GM04504 (cell line): ENCODE results near the gene RCHY1.
A peak's percentile ranks its signal among the peaks of the same experiment; 100 is the strongest.
"Not testable (repeated sequence)": the region's sequence is repeated elsewhere in the genome, so short reads cannot be mapped to it uniquely, and the experiment has no call there.

Experiments
- DNase-seq: peaks from one replicate; pipeline ENCODE4 v3.0.0-alpha.2; 2012; ENCODE audit warnings: low read depth

Gene RCHY1

GRCh38 chr4:75514131-75514948, at the start of gene RCHY1, which contains the start of gene THAP6:
Gene RCHY1, minus strand, starts transcription at chr4:75514403. Its CDS starts 117 bp downstream, at chr4:75514286.
Gene THAP6, plus strand, starts transcription at chr4:75514473. Its CDS starts 980 bp downstream, at chr4:75515453.
- DNase-seq = peak; percentile 90

- DNase-seq = no peak
Observed at GRCh38 chr4:75561789-75562188, 47.6 kb upstream of the RCHY1 start.

- DNase-seq = no peak
Observed at GRCh38 chr4:75557696-75558095, 43.5 kb upstream of the RCHY1 start.

GRCh38 chr4:75555294-75556164, 41.3 kb upstream of the RCHY1 start, which contains the start of gene ODAPH:
Gene ODAPH, plus strand, starts transcription at chr4:75556066. Its CDS starts 17 bp downstream, at chr4:75556083.
- no peak for DNase-seq

- no peak for DNase-seq
Observed at GRCh38 chr4:75552452-75552851, 38.2 kb upstream of the RCHY1 start.

- no peak for DNase-seq
Observed at GRCh38 chr4:75549019-75549418, 34.8 kb upstream of the RCHY1 start.

GRCh38 chr4:75547647-75548387, 33.6 kb upstream of the RCHY1 start:
- no peak for DNase-seq

- peak; percentile 22 for DNase-seq
Observed at GRCh38 chr4:75545526-75545925, 31.3 kb upstream of the RCHY1 start.

- no peak for DNase-seq
Observed at GRCh38 chr4:75544870-75545269, 30.7 kb upstream of the RCHY1 start.

GRCh38 chr4:75544220-75544619, 30.0 kb upstream of the RCHY1 start:
- not testable (repeated sequence) for DNase-seq

- peak; percentile 42 for DNase-seq
Observed at GRCh38 chr4:75542824-75543223, 28.6 kb upstream of the RCHY1 start.

GRCh38 chr4:75537308-75537707, 23.1 kb upstream of the RCHY1 start:
- not testable (repeated sequence) for DNase-seq

GRCh38 chr4:75533926-75534325, 19.7 kb upstream of the RCHY1 start:
- DNase-seq = not testable (repeated sequence)

- not testable (repeated sequence) for DNase-seq
Observed at GRCh38 chr4:75533339-75533887, 19.2 kb upstream of the RCHY1 start.

- not testable (repeated sequence) for DNase-seq
Observed at GRCh38 chr4:75531536-75532143, 17.4 kb upstream of the RCHY1 start.

- no peak for DNase-seq
Observed at GRCh38 chr4:75530556-75531322, 16.5 kb upstream of the RCHY1 start.

- DNase-seq = no peak
Observed at GRCh38 chr4:75527482-75527881, 13.3 kb upstream of the RCHY1 start.

- no peak for DNase-seq
Observed at GRCh38 chr4:75525910-75526309, 11.7 kb upstream of the RCHY1 start.

- no peak for DNase-seq
Observed at GRCh38 chr4:75525086-75525485, 10.9 kb upstream of the RCHY1 start.

- not testable (repeated sequence) for DNase-seq
Observed at GRCh38 chr4:75519452-75519851, 5.2 kb upstream of the RCHY1 start.
